NCI-H1105 (cell line): ENCODE results near the gene STK11.
"Not testable (repeated sequence)": the region's sequence is repeated elsewhere in the genome, so short reads cannot be mapped to it uniquely, and the experiment has no call there.

ENCODE experiments used
- DNase-seq: peaks from one replicate; lab custom pipeline; 2025; lab: John Stamatoyannopoulos, UW

STK11 gene

GRCh38 chr19:1208830-1209229, 3.3 kb downstream of the STK11 start:
- not testable (repeated sequence) for DNase-seq

DNA sequence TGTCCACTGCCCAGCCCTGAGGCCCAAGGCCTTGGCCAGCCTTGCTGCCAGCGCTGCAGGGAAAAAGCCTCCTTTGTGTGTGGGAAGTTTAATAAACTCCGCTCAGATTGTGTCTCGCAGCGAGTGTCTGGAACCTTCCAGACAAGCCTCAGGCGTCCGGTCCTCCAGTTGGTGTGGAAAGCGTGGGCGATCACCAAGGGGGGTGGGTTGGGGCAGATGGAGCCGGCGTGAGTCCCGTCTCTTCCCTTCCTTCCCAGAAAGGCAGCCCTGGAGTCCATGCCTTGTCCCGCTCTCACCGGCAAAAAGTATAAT, 4.6 kb downstream of the STK11 start:
- no peak for DNase-seq

DNA sequence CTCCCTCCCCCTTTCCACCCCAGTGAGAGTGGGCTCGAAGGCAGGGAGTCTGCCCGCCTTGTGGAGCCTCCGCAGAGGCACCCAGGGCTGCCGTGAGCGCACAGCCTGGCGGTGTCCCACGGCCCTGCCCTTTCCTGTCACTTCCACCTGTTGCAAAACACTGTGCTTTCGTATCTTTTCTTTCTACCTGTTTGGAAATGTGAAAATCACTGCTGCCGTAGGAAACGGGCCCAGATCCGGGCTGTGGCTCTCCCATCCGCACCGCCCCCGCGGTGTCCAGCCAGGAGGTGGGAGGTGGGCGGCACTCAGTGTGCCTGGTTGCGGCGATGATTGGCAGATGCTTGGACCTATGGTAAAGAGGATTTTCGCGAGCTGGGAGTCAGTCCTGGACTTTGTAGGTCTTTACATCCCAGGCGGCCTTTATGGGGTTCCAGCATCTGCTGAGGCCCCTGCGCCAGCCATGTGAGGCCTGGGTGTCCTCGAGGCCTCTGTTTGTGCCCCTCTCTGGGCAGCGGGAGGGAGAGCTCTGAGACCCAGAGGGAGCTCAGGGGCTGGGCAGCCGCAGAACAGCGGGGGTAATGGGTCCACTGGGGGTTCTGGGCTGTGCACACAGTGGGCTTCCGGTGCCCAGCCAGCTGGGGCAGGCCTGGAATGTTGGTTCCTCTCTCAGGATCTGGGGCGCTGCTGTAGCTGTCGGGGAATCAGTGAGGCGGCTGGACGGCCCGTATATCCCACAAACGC, 6.1 kb downstream of the STK11 start:
- DNase-seq = no peak

DNA sequence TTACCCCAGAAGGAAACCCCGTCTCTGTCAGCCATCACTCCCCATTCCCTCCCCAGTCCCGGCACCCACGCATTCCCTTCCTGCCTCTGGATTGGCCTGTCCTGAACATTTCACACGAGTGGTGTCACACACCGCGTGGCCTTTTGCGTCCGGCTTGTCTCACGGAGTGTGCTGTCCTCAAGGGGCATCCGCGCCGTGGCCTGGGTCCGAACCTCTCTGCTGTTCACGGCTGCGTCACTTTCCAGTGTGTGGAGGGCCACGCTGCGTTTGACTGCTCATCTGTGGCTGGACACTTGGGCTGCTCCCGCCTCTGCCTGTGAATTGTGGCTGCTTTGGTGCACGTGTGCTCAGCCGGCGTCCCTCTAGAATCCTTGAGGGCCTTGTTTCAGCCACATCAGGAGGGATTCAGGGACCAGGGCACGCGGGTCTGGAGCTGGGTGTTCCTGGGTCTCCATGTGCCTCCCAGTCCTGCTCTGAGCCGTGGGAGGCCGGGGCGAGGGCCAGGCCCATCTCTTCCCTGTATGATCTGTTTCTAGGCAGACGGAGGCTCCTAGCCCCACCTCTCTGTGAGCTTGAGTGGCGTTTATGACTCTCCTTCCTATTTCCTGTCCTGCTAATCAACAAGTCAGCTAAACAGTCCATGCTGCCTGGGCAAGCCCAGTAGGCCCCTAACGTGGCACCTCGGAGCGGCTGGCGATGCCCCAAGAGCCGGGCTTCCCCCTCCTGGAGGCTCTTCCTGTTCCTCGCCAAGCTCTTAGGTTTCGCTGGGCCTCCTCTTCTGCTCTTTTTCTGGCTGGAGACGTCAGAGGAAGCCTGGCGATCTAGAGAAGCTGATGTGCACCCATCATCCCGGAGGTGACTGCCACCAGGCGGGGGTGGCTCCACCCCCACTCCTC, 8.1 kb downstream of the STK11 start:
- DNase-seq = no peak

DNA sequence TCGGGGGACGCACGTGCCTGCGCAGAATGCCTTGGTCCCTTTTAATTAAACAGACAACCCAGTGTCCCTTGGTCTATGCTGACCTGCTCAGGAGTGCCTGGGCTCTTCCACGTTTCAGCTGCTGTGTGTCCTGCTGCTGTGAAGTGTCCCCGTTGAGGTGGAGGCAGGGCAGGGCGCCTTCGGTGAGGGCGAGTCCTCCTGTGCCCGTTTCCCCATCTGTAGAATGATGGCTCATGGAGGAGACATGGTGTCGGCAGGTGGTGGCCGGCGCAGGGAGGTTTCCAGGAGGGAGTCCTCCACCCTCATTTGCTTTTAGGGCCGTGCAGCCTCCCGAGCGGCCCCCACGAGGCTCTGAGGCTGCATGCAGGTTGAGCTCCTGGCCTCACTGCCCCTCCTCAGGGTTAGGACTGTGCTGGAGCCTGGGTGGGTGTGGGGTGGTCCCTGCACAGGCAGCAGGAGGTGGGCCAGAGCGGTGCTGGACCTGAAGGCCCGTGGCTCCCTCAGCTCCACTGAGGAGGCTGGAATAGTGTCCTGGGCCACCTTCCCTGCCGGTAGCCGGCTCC, 8.8 kb downstream of the STK11 start:
- DNase-seq = no peak

DNA sequence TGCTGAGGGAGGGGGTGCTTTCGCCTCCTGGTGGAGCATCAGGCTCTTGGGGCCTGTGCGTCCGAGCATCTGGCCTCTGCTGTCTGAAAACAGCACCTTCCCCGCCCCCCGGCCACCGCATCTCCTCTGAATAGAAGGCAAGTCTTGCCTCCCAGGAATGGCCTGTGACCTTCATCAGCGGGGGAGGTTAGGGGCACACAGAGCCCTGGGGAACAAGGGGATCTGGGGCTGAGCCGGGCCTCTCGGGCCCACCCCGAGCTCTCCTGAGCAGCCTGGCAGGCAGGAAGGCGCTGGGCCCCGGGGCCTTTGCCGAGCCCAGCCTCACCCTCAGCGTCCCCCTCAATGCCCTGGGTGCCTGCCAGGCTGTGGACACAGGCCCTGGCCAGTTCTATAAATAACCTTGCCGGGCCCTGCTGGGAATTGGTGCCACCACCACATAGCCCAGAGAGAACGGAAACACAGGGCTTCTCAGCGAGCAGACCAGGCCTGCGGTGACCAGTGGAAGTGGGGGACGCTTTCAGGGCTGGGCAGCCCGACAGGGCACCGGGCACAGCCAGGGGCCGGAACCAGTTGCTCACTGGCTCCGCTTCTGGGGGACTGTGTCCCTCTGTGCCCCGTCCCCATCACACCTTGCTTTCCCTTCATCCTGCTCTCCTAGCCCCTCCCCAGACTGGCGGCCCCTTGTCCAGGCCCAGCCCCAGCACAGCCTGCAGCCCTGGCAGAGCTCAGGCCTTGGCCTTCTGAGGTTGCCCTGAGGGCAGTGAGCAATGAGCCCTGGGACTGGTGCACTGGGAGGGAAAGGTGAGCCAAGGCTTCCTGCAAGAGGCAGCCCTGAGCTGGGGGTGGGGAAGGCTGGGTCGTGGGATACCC, 9.5 kb downstream of the STK11 start:
- no peak for DNase-seq

DNA sequence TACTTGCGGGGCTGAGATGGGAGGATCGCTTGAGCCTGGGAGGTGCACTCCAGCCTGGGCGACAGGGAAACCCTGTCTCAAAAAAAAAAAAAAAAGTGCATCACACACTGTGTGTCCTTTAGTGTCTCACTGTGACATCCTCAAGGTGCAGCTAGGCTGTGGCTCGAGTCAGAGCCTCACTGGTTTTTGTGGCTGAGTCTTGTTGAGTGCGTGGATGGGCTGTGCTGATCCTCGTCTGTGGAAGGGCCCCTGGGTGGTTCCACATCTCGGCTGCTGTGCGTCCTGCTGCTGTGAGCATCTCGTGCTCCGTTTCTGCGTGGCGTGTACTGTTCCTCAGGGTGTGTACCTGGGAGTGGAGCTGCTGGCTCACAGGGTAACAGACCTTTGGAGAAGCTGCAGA, 11.2 kb downstream of the STK11 start:
- DNase-seq = no peak

DNA sequence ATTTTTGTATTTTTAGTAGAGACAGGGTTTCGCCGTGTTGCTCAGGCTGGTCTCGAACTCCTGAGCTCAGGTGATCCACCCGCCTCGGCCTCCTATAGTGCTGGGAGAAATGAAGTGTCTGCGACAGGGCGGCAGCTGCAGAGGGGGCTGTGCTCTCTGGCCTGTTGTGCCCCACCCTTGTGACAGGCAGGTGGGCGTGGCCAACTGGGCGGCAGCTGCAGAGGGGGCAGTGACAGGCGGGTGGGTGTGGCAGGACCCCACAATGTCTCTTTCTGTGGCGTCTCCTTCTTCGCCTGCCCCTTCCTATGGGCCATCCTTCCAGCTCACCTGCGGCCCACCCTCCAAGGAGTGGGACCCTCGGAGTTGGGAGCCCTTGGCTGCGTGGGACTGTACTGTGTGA, 11.8 kb downstream of the STK11 start:
- DNase-seq = no peak

- DNase-seq = no peak
These were observed 13.4 kb downstream of the STK11 start for GRCh38 chr19:1218751-1219567.

DNA sequence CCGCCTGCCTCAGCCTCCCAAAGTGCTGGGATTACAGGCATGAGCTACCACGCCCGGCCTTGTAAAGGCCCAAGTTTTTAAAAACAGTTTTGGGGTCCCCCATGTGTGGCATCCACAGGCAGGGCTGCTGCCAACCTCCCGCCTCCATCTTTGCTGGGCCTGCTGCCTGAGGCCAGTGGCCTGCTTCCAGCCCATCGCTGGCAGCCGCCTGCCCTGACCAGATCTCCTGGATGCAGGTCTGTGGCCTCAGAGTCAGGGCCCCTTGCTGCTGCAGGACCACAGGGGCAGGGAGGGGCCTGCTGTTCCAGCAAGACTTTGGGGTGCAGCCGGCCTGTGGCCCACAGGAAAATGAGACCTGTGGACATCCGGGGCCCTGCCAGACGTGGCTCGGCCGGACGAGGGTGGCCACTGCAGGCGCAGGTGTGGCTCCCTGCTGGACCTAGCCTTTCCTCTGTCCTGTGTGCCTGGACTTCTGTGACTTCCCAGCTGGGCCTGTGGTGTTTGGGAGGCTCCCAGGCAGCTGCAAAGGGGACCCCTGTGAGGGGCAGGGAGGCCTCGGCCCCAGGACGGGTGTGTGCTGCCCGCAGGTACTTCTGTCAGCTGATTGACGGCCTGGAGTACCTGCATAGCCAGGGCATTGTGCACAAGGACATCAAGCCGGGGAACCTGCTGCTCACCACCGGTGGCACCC, 14.4 kb downstream of the STK11 start:
- no peak for DNase-seq

DNA sequence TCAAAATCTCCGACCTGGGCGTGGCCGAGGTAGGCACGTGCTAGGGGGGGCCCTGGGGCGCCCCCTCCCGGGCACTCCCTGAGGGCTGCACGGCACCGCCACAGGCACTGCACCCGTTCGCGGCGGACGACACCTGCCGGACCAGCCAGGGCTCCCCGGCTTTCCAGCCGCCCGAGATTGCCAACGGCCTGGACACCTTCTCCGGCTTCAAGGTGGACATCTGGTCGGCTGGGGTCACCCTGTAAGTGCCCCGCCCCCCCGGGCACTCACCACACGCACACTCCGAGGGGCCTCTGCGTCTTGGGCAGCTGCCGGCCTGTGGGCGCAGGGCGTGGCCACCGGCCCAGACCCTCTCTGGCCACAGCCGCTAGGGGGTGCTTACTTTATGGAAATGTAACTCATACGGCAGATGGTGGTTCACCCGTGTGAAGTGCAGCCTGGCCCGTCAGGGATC, 14.9 kb downstream of the STK11 start:
- DNase-seq = no peak

DNA sequence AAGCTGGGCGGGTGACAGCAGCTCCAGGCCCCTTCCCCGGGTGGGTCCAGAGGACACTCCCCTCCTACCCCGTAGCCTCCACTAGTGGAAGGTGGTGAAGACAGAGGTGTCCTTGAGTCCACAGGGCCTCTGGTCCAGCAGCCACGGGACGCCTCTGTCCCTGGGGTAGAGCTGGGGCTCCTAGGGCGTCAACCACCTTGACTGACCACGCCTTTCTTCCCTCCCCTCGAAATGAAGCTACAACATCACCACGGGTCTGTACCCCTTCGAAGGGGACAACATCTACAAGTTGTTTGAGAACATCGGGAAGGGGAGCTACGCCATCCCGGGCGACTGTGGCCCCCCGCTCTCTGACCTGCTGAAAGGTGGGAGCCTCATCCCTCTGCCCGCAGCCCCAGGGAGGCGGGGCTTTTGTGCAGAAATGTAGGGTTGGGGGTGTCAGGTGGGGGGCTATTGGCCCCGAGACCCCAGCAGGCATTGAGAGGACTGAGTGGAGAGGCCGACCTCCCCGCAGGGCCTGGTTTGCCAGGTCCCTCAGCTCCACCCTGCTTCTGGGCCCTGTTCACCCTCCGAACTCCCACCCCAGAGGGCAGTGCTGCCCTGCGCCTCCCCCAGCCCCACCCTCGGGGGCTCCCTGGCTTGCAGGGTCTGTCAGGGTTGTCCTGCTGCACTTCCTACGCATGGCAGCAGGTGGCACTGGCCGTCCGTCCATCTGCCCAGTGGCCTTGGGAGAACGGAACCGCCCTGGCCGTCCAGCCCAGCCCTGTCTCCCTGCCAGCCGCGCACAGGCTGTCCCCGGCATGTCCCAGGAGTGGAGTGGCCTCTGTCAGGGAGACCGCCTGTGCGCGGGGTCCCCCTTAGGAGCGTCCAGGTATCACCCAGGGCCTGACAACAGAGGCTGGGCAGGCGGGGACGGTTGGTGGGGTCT, 15.7 kb downstream of the STK11 start:
- no peak for DNase-seq

DNA sequence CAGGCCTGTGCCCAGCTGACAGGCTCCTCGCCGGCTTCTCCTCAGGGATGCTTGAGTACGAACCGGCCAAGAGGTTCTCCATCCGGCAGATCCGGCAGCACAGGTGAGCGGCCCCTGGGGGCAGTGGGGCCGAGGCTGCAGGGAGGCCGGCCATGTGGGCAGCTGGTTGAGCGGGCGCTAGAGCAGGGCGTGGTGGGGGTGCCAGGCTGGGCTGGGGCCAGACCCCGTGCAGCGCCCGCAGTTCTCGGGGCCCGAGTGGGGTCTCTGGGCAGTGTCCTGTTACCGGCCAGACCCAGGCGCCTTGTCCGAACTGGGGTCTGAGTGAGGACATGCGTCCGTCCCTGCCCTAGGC, 16.3 kb downstream of the STK11 start:
- DNase-seq = no peak

- no peak for DNase-seq
These were observed 16.8 kb downstream of the STK11 start for GRCh38 chr19:1222394-1222793.

DNA sequence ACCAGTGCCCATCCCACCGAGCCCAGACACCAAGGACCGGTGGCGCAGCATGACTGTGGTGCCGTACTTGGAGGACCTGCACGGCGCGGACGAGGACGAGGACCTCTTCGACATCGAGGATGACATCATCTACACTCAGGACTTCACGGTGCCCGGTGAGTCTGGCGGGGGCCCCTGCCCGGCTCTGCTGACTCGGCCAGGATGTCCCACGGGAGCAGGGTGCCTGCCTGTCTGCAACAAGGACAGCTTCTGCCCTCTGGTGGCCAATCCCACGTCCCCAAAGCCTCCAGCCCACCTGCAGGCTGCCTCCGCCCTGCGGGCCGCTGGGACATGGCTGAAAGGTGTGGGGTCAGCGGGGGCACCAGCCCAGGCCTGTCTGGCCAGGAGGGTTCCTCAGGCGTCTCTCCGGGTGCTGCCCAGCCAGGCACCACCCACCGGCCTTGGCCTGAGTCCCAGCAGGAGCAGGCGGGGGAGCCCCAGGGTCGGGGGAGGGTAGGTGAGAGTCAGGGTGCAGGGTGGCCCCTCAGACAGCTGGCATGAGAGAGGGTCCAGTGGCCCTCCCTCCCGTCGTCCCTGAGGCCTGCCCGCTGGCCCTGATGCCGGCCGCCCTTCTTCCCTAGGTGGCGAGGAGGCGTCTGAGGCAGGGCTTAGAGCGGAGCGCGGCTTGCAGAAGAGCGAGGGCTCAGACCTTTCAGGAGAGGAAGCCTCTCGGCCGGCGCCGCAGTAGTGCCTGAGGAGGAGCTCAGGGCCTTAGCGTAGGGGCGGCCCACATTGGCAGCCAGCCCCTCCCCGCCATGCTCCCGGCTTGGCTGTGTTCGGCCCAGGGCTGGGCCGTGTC, 17.7 kb downstream of the STK11 start:
- no peak for DNase-seq

GRCh38 chr19:1224047-1224825, 18.7 kb downstream of the STK11 start:
- no peak for DNase-seq

DNA sequence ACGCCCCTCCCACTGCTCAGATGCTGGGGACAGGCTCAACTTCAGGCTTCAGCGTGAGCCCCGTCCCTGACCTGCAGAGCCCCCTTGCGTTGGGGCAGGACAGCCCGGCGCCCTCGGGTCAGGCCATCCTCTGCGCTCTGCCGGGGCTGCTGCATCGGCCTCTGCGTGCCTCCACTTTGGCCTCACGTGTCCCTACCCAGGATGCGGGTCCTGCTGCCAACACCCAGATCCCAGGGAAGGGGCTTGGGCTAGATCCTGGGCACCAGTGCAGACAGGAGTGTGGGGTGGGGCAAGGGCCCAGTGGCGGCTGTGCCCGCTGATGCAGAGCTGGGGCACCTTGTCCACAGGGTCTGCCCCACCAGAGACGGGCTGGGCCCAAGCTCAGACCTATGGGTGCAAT, 19.3 kb downstream of the STK11 start:
- no peak for DNase-seq
